Naive thymus-derived CD8-positive, alpha-beta T cell (primary cell): ENCODE measurements around the gene MRM3. TPM values are rescaled to one million over a fixed set of nuclear protein-coding genes. Genes with fewer than 3 reads are reported as not detected.
"Not testable (repeated sequence)": the region's sequence is repeated elsewhere in the genome, so short reads cannot be mapped to it uniquely, and the experiment has no call there.

ENCODE experiments used
- ATAC-seq, 2 donors: fragments of 150-1000 bp; cut with Tn5 transposase in 1 of 2; sonication (Bioruptor Pico), chemical (Tn5 transposase) in 1 of 2; 1 replicate in 1 of 2; 2 replicates in 1 of 2; pipeline ENCODE4 v1.10.0; 2021; ENCODE audit warnings: mild to moderate bottlenecking in 2 of 2, moderate library complexity in 2 of 2
- POLR2A ChIA-PET: fragments of 350-600 bp; sonication (Branson Sonifier 250); formaldehyde crosslinking; loops from one replicate; lab custom pipeline; 2021; ENCODE audit warnings: antibody characterized with exemption; lab: Charles Lee
- DNase-seq, 10 donors: peaks; one replicate each; pipeline versions ENCODE4 v3.0.0 to v3.0.0-alpha.2; 2020 to 2022
- H3K27ac Mint-ChIP-seq, 10 donors: one replicate each; pipeline ENCODE4 v1.8.0; 2020 to 2022; ENCODE audit warnings: mild to moderate bottlenecking in 10 of 10, mixed read lengths in 10 of 10, moderate library complexity in 4 of 10, inconsistent platforms in 1 of 10
- H3K27me3 Mint-ChIP-seq, 5 donors: one replicate each; pipeline ENCODE4 v1.8.0; 2021 to 2022; ENCODE audit warnings: mixed read lengths in 5 of 5
- H3K36me3 Mint-ChIP-seq, 3 donors: one replicate each; pipeline ENCODE4 v1.8.0; 2020 to 2022; ENCODE audit warnings: mixed read lengths in 3 of 3, mild to moderate bottlenecking in 2 of 3, inconsistent platforms in 1 of 3
- H3K4me1 Mint-ChIP-seq, 4 donors: one replicate each; pipeline ENCODE4 v1.8.0; 2021 to 2022; ENCODE audit warnings: mixed read lengths in 4 of 4
- H3K4me3 Mint-ChIP-seq, 10 donors: one replicate each; pipeline ENCODE4 v1.8.0; 2020 to 2022; ENCODE audit warnings: mild to moderate bottlenecking in 10 of 10, mixed read lengths in 10 of 10, moderate library complexity in 6 of 10, inconsistent platforms in 1 of 10
- H3K9me3 Mint-ChIP-seq, 9 donors: one replicate each; pipeline ENCODE4 v1.8.0; 2020 to 2022; ENCODE audit warnings: mixed read lengths in 9 of 9, mild to moderate bottlenecking in 3 of 9, inconsistent platforms in 1 of 9, moderate library complexity in 1 of 9
- polyA plus RNA-seq, 3 donors: library from polyadenylated mRNA; unstranded; fragments of 300-500 nt; fragmentation: Illumina TruSeq; gene quantifications; one replicate each; pipeline ENCODE4 v1.2.3, GENCODE V29; 2021
- total RNA-seq, 8 experiments: library from RNA in 2 of 8; stranded (reverse) in 2 of 8; gene quantifications; one replicate each; pipeline ENCODE4 v1.2.3 and lab custom pipeline; 2021 to 2026

Gene MRM3
- total and polyA plus RNA-seq, 5 experiments from 2014 or later, result 23.7 to 27.2 (median 26.2) TPM

GRCh38 chr17:800446-801242 is 18.5 kb downstream of the MRM3 start:
- Mint-ChIP-seq H3K9me3 (no peaks in the 10 kb centered on the region), H3K36me3 (no peaks in the 10 kb centered on the region), H3K27ac (peak overlapping the region in 1 of 10 donors; percentile 33), H3K4me3 (no peak overlapping the region), H3K27me3 (no peaks in the 10 kb centered on the region), H3K4me1 (peaks cover 0 to 2% (median 0%) of the 10 kb centered on the region in 4 donors)
- DNase-seq (no peak), ATAC-seq (no peak)
- POLR2A ChIA-PET, result interaction anchor here (0.7 kb wide), 1 partner anchor 177 kb away, joined by 3 read pairs; no protein-coding TSS in a partner anchor

GRCh38 chr17:801660-802059 is 19.5 kb downstream of the MRM3 start:
- POLR2A ChIA-PET, result no interaction called here
- H3K27ac Mint-ChIP-seq, result no peak overlapping the region

GRCh38 chr17:802481-802880 is 20.3 kb downstream of the MRM3 start:
- H3K4me3 Mint-ChIP-seq, result no peak overlapping the region
- no peaks in the 10 kb centered on the region for H3K36me3 Mint-ChIP-seq
- ATAC-seq (no peak), DNase-seq (no peak)
- H3K9me3 Mint-ChIP-seq, result no peaks in the 10 kb centered on the region
- no peak overlapping the region for H3K27ac Mint-ChIP-seq
- H3K4me1 Mint-ChIP-seq, result no peaks in the 10 kb centered on the region
- POLR2A ChIA-PET, result no interaction called here
- H3K27me3 Mint-ChIP-seq, result no peaks in the 10 kb centered on the region

More at GRCh38 chr17:801660-802059, 19.5 kb downstream of the MRM3 start:
- DNase-seq, result no peak
- H3K9me3 Mint-ChIP-seq, result no peaks in the 10 kb centered on the region
- no peaks in the 10 kb centered on the region for H3K4me1 Mint-ChIP-seq
- H3K36me3 Mint-ChIP-seq, result no peaks in the 10 kb centered on the region
- no peak overlapping the region for H3K4me3 Mint-ChIP-seq
- no peaks in the 10 kb centered on the region for H3K27me3 Mint-ChIP-seq
- ATAC-seq, result no peak

GRCh38 chr17:802901-803881 is 21.0 kb downstream of the MRM3 start:
- no peaks in the 10 kb centered on the region for H3K4me1 Mint-ChIP-seq
- H3K27me3 Mint-ChIP-seq, result no peaks in the 10 kb centered on the region
- ATAC-seq (no peak), DNase-seq (no peak)
- no peaks in the 10 kb centered on the region for H3K9me3 Mint-ChIP-seq
- no peak overlapping the region for H3K4me3 Mint-ChIP-seq
- POLR2A ChIA-PET, result interaction anchor here (0.7 kb wide), 1 partner anchor 9 kb away, joined by 6 read pairs; no protein-coding TSS in a partner anchor
- no peak overlapping the region for H3K27ac Mint-ChIP-seq
- H3K36me3 Mint-ChIP-seq, result no peaks in the 10 kb centered on the region

GRCh38 chr17:804541-805435 is 22.6 kb downstream of the MRM3 start:
- no peak for ATAC-seq
- no peaks in the 10 kb centered on the region for H3K36me3 Mint-ChIP-seq
- POLR2A ChIA-PET, result no interaction called here
- H3K9me3 Mint-ChIP-seq, result no peaks in the 10 kb centered on the region
- no peak overlapping the region for H3K4me3 Mint-ChIP-seq
- peaks cover 0 to 2% (median 0%) of the 10 kb centered on the region in 4 donors for H3K4me1 Mint-ChIP-seq
- H3K27ac Mint-ChIP-seq, result no peak overlapping the region
- DNase-seq, result no peak
- peaks cover 0 to 10% (median 1%) of the 10 kb centered on the region in 5 donors for H3K27me3 Mint-ChIP-seq

DNA sequence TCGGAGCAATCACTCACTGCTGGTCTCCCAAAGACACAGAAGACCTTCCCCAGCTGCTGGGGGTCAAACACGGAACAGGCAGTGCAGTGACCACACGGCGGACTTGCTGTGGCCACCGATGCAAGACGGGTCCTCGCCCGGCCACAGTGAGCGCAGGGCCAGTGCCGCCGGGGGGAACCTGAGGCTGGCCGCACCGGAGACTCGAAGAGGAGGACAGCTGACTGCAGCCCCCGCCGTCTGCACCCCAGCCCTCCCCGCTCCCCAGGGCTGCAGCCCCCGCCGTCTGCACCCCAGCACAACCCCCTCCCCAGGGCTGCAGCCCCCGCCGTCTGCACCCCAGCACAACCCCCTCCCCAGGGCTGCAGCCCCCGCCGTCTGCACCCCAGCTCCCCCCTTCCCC is 23.7 kb downstream of the MRM3 start:
- H3K4me1 Mint-ChIP-seq, H3K9me3 Mint-ChIP-seq, DNase-seq, H3K4me3 Mint-ChIP-seq, ATAC-seq, POLR2A ChIA-PET, H3K27ac Mint-ChIP-seq, H3K36me3 Mint-ChIP-seq: not testable (repeated sequence)
- H3K27me3 Mint-ChIP-seq, result peaks cover 0 to 11% (median 1%) of the 10 kb centered on the region in 5 donors

DNA sequence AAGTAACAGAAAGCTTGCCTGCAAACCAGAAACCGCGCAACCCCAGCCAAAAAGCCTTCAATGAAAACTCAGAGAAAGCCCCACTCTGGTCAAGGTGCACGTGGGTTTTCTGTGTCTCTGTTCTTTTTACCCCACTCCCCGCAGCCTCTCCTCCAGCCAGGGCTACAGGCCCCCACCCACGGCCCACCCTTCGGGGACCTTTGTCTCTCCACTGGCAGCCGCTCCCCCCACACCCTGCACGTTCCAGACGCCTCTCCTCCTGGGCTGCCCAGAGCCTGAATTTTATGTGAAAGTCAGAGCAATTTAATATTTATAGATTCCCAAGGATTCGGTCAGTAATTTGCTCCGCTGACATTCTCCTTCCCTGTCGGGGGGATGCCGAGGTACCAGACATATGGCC is 24.2 kb downstream of the MRM3 start:
- Mint-ChIP-seq H3K36me3 (no peaks in the 10 kb centered on the region), H3K9me3 (no peaks in the 10 kb centered on the region), H3K4me1 (peaks cover 0 to 2% (median 0%) of the 10 kb centered on the region in 4 donors), H3K27ac (no peak overlapping the region), H3K27me3 (peaks cover 0 to 11% (median 1%) of the 10 kb centered on the region in 5 donors), H3K4me3 (no peak overlapping the region)
- POLR2A ChIA-PET, result no interaction called here
- DNase-seq (no peak), ATAC-seq (no peak)

DNA sequence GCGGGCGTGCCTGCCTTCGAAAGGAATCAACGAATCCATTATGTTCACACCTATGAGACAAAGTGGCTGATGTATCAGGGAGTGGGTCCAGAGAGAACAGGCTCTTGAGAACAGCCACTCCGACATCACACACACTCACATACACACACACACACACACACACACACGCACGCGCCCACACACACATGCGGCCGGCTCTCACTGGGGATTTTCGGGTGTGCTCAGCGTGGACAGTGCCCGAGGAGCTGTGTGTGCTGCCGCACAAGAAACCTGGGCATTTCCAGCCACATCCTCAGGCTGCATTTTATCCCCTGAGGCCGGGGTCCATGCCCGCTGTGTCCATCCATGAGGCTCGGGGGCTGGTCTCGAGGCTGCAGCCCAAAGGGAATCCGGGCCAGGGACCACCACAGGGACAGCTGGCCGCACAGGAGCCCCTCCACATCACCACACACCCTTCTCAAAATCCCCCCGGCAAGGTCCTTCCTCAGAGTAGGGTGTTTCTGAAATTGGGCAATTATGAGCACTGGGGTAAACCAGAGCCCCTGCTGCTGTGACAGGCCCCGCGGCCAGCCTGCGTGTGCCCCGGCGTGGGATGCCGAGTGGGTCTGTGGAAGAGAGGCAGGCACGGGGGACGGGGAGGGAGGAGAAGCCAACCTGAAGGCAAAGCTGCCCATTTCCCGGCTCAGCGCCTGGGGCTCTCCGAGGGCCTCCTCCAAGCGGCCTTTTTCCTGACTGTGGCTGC is 24.8 kb downstream of the MRM3 start:
- Mint-ChIP-seq H3K27me3 (peaks cover 0 to 11% (median 1%) of the 10 kb centered on the region in 5 donors), H3K27ac (no peak overlapping the region)

GRCh38 chr17:807523-808294 is 25.6 kb downstream of the MRM3 start:
- DNase-seq (no peak), ATAC-seq (no peak)

More for the DNA sequence above, 24.8 kb downstream of the MRM3 start:
- DNase-seq (no peak), ATAC-seq (no peak)
- Mint-ChIP-seq H3K36me3 (no peaks in the 10 kb centered on the region), H3K4me1 (peaks cover 0 to 2% (median 0%) of the 10 kb centered on the region in 4 donors), H3K9me3 (no peaks in the 10 kb centered on the region), H3K4me3 (no peak overlapping the region)
- POLR2A ChIA-PET, result no interaction called here

DNA sequence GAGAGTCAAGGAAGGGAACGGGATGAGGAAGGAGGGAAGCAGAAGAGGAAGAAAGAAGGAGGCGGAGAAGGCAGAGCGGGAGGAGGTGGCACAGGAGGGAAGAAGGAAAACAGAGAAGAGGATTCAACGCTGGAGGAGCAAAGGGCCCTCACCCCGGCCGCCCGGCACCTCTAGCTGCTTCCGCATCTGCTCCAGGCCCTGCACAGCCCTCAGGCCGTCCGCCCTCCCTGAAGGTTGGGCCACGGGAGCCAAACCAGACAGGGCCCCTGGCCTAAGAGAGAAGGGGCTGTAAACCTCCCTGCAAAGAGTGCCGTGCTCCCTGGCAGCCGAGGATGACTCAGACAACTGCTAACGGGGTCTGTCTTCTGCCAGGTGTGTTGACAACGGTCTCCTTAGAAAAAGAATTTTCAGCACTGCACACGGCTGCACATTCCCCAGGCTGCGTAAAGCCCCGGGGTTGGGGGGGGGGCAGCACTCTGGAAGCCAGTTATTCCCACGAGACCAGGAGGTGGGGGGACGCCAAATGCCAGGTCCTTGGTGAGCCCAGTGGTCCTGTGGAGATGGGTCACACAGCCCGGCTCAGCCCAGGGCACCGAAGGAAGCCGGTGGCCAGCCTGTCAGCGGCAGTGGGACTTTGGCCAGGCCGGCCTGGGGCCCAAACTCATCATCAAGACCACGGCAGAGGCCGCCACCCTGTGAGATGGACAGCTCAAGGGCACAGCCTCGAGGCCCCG is 29.1 kb downstream of the MRM3 start:
- no peak for DNase-seq
- H3K27me3 Mint-ChIP-seq, result peaks cover 1 to 23% (median 8%) of the 10 kb centered on the region in 5 donors
- no peak overlapping the region for H3K4me3 Mint-ChIP-seq
- POLR2A ChIA-PET, result no interaction called here
- no peak overlapping the region for H3K27ac Mint-ChIP-seq
- H3K36me3 Mint-ChIP-seq, result no peaks in the 10 kb centered on the region
- no peaks in the 10 kb centered on the region for H3K9me3 Mint-ChIP-seq
- H3K4me1 Mint-ChIP-seq, result peaks cover 0 to 2% (median 0%) of the 10 kb centered on the region in 4 donors
- no peak for ATAC-seq

More at GRCh38 chr17:807523-808294, 25.6 kb downstream of the MRM3 start:
- Mint-ChIP-seq H3K4me1 (peaks cover 0 to 2% (median 0%) of the 10 kb centered on the region in 4 donors), H3K4me3 (no peak overlapping the region), H3K27me3 (peaks cover 1 to 19% (median 7%) of the 10 kb centered on the region in 5 donors), H3K36me3 (no peaks in the 10 kb centered on the region), H3K9me3 (no peaks in the 10 kb centered on the region), H3K27ac (no peak overlapping the region)
- POLR2A ChIA-PET, result no interaction called here
